Measurements from ENCODE around the gene MITF.

MITF gene

DNA sequence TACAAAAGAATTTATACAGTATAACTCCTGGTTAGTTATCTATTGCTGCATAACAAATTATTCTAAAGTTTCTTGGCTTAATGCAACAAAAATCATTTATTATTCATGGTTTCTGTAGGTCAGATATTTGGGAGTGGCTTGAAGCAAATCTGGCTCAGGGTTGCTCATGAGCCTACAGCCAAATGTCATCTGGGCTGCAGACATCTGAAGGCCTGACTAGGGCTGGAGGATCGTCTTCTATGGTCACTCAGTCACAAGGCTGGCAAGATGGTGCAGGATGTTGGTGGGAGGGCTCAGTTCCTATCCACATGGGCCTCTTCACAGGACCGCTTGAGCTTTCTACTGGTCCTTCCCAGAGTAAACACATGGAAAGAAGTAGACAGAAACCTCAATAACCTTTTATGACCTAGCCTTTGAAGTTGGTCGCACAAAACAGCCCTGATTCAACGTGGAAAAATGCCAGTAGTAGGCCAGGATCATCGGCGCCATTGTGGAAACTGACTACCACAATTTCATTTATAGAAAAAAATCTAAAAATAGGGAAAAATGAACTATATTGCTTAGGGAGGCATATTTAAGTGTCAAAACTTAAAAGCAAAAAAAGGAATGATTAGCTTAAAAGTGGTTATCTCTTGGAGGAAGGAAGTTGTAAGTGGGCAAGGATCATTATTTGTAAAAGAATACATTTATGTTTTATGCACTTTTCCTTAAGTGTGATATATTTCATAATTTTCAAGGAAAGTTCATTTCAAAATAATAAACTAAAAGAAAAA, 9.9 kb upstream of the MITF start:
- DNase-seq (ENCODE audit: low spot score) = no peak

DNA sequence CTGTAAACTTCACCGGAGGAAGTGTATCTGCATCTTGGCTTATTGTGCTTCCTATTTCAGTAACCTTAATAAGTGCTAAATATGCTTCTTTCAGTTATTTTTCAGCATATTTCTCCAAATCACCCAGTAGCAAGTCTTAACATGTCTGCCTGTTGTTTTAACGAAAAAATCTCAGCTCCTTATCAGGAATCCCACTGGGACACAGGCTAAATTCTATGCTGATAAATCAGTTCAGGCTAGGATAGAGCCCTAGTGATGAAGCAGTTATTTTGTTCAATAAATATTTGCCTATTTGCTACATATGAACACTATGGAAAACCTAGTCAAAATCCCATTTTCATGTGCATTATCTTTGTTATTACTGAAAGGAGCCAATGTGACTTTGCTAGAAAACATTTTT, 8.2 kb upstream of the MITF start:
- DNase-seq (ENCODE audit: low spot score) = no peak

DNA sequence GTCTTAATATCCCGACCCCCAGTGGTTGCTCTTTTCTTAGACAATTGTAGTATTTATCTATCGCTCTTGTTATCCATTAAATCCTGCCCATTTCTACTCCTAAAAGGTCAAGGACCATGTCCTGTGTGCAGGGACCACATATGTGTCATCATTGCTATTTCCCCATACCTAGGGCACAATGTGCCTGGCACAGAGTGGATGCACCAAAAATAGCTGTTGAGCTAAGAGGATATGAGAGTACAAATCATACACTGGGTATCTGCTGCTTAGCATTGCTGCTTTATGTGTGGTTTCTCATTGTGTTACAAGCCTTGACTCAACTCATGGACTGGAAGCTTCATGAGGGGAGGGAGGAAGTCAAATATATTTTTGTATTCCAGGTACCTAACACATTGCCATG, 3.4 kb upstream of the MITF start:
- no peak for DNase-seq (ENCODE audit: low spot score)

GRCh38 chr3:69737392-69737791, 1.9 kb upstream of the MITF start:
- no peak for DNase-seq (ENCODE audit: low spot score)

- no peak for DNase-seq (ENCODE audit: low spot score)
Observed at GRCh38 chr3:69738315-69738714, 949 bp upstream of the MITF start.

GRCh38 chr3:69738859-69739203, 433 bp upstream of the MITF start:
- DNase-seq (ENCODE audit: low spot score) = no peak

DNA sequence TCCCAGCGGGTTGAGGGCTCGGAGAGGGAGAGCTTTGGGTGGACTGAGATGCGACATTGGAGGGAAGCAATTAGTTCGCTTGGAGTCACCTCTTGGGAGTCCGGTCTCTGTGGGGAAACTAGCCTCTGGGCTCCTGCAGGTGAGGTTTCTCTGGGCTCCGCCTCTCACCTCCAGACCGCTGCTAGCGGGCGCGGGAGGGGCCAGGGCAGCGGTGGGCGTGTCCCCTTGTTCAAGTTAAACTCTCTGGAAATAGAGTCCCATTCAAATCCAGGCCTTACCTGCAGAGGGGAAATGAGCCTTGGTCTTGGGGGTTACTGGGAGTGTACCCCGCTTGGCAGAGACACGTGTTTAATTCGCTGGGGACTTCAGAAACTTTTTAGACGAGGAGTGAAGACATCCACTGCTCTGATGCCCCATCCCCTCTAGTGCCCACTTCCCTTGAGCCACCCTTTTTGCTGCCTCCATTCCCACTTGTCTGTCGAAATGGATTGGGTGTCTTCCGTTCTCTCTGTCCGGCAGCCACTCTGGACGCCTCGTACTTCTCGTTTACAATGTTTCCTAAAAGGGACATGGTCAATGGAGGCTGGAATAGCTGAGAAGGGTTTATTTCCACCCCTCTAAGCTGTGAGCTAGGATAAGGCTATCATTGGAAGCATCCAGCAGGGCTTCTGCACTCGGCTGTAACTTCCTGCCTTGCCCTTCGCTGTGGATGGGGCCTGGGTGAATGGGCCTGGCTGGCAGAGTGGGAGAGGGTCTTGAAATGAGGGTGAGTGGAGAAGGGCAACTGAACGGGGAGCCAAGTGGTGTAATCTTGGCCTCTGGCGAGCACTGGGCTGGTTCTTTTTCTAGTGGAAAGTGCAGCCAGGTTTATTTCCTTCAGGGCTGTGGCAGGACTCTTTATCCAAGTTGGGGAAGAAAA, 1.1 kb downstream of the MITF start:
- DNase-seq (ENCODE audit: low spot score) = peak; percentile 32

- no peak for DNase-seq (ENCODE audit: low spot score)
Observed at GRCh38 chr3:69741032-69741767, 1.9 kb downstream of the MITF start.

- DNase-seq (ENCODE audit: low spot score) = no peak
Observed at GRCh38 chr3:69742391-69742790, 3.1 kb downstream of the MITF start.

DNA sequence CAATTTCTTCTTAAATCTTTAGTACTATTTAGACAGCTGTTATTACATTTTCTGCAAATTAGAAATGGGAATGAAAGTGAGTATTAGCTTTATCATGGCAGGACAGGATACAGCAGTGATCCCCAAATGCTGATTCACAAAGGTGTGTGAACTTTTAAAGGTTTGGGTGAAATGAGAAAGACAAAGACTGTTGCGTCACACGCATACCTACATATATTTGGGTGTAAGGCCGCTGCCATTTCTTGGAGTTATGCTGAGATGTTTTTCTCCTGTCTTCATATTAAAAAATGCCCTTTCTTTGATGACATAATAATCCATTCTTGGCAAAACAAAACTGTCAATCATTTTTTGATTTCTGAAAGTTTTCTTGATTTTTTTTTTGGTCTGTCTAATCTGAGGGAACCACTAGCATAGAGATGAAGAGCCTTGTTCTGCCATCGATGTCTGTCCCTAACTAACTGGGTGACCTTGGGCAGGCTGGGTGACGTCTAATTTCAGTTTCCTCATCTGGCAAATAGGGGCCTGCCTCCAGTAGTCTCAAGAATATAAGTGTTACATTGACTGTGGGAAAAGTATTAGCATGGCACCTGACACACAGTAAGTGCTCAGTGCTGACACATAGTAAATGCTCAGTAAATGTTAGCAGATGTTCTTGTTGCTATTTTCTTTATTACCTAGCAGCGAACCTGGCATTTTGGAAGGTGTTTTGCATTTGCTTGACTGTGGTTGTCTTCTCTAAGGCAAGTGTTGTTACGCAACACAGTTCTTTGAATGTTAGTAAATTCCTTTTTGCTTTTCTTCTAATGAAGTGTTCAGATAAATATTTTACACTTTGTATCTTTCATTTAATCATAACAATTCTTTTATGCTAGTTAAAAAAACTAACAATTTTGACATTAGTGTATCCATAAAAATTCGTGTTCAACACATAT, 5.0 kb downstream of the MITF start:
- DNase-seq (ENCODE audit: low spot score) = no peak

GRCh38 chr3:69745505-69745904, 6.2 kb downstream of the MITF start:
- no peak for DNase-seq (ENCODE audit: low spot score)

- no peak for DNase-seq (ENCODE audit: low spot score)
Observed at GRCh38 chr3:69746119-69746518, 6.9 kb downstream of the MITF start.

- DNase-seq (ENCODE audit: low spot score) = no peak
Observed at GRCh38 chr3:69747511-69748258, 8.4 kb downstream of the MITF start.

DNA sequence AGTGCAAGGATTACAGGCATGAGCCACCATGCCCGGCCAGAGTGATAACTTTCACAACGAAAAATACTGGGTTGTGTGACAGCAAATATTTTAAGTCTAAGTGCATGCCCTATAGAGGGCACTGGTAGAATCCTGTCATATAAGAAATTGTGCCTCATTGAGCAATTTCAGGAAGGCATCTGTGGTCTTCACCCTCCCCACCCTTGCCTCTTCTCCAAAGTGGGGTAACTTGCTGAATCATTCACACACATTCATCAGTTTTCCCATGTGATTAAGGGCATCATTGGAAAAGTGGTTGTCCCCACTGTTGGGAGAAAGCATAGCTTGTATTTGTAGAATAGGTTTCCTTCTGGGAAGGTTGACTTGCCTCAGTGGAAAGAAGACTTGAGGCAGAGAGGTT, 9.2 kb downstream of the MITF start:
- no peak for DNase-seq (ENCODE audit: low spot score)

DNA sequence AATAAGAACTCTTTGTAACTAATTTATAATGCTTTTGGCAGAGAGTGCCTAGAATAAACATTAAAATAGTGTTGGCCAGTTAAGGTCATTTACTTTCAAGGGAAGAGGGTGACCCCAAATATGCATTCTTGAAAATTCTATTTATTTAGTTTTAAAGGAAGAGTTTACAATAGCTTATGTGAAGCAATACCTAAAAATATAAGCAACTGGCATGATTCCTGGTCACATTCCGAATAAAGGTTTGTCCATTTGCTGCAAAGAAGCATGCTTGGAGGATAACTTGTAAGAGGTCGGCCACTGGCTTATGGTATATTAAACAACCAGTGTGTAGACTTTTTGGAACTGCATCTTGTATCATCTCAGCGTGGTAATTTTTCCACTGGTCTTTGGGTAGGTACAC, 10.2 kb downstream of the MITF start:
- DNase-seq (ENCODE audit: low spot score) = no peak

- no peak for DNase-seq (ENCODE audit: low spot score)
Observed at GRCh38 chr3:69750549-69750948, 11.3 kb downstream of the MITF start.

GRCh38 chr3:69751074-69751476, 11.8 kb downstream of the MITF start:
- DNase-seq (ENCODE audit: low spot score) = no peak

DNA sequence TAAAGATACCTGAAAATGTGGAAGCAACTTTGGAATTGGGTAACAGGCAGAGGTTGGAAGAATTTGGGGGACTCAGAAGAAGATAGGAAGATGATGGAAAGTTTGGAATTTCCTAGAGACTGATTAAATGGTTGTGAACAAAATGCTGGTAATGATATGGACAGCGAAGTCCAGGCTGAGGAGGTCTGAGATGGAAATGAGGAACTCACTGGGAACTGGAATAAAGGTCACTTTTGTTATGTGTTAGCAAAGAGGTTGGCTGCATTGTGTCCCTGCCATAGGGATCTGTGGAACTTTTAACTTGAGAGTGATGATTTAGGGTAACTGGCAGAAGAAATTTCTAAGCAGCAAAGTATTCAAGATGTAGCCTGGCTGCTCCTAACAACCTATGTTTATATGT, 13.0 kb downstream of the MITF start:
- no peak for DNase-seq (ENCODE audit: low spot score)

GRCh38 chr3:69753179-69753775, 14.0 kb downstream of the MITF start:
- DNase-seq (ENCODE audit: low spot score) = no peak

DNA sequence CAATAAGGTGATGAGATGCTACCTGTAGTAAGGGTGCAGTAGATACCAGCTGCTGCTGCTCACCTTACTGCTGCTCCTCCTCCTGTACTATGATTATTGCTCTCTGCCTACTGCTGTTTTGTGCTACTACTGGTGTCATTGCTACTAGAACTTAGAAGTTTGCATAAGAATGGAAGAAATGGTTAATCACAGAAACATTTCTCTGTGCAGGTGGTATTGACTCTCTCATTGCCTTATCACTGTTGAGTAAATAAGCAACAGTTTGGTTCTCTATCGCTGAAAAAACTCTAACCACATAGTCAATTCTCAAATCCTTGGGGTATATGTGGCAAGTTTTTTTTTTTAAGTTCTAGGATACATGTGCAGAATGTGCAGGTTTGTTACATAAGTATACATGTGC, 16.5 kb downstream of the MITF start:
- DNase-seq (ENCODE audit: low spot score) = no peak

Measured in germinal center (tissue), 1 donor.